ENCODE measurements around the gene CDK6. TPM values are rescaled to one million over a fixed set of nuclear protein-coding genes. Genes with fewer than 3 reads are reported as not detected.
A peak's percentile ranks its signal among the peaks of the same experiment; 100 is the strongest.
"Not testable (repeated sequence)": the region's sequence is repeated elsewhere in the genome, so short reads cannot be mapped to it uniquely, and the experiment has no call there.

CDK6 gene
- total RNA-seq: 274 and 277 TPM in 2 replicates

GRCh38 chr7:92836489-92836999 is at the start of gene CDK6:
CDK6 (minus strand) TSS chr7:92836573; CDS start chr7:92833323, 3,250 bp downstream.
- Mint-ChIP-seq H3K9me3 (no peaks in the 10 kb centered on the region), H3K4me3 (peak within 1 kb of the TSS; percentile 99)
- intact Hi-C loops (cut with micrococcal nuclease): loop anchor here (1.0 to 10.0 kb wide), 8 partner anchors 18 to 704 kb away; partner anchors contain the start of genes CYP51A1, GATAD1, SAMD9 and VPS50

GRCh38 chr7:92886039-92886438 is 49.7 kb upstream of the CDK6 start:
- H3K27me3 Mint-ChIP-seq; H3K4me3 Mint-ChIP-seq; H3K27ac Mint-ChIP-seq; intact Hi-C loops (cut with micrococcal nuclease); DNase-seq: not testable (repeated sequence)
- Mint-ChIP-seq H3K9me3 (peaks cover 50% of the 10 kb centered on the region), H3K36me3 (ENCODE audit: low read depth) (peaks cover 20% of the 10 kb centered on the region), H3K4me1 (peaks cover 11% of the 10 kb centered on the region)

More at GRCh38 chr7:92836489-92836999, at the start of gene CDK6:
- peaks cover 23% of the 10 kb centered on the region for H3K4me1 Mint-ChIP-seq
- H3K36me3 Mint-ChIP-seq (ENCODE audit: low read depth): peaks cover 36% of the 10 kb centered on the region
- peak within 1 kb of the TSS; percentile 100 for H3K27ac Mint-ChIP-seq
- DNase-seq: peak; percentile 91
- peaks cover 30% of the 10 kb centered on the region for H3K27me3 Mint-ChIP-seq

- H3K4me3 Mint-ChIP-seq: no peak overlapping the region
- peaks cover 9% of the 10 kb centered on the region for H3K27me3 Mint-ChIP-seq
- no peak overlapping the region for H3K27ac Mint-ChIP-seq
- H3K4me1 Mint-ChIP-seq: peaks cover 19% of the 10 kb centered on the region
- peak; percentile 21 for DNase-seq
- peaks cover 50% of the 10 kb centered on the region for H3K9me3 Mint-ChIP-seq
- peaks cover 20% of the 10 kb centered on the region for H3K36me3 Mint-ChIP-seq (ENCODE audit: low read depth)
- intact Hi-C loops (cut with micrococcal nuclease): no loop called here
Measured at GRCh38 chr7:92884218-92884617, 47.8 kb upstream of the CDK6 start.

- DNase-seq: no peak
- peaks cover 21% of the 10 kb centered on the region for H3K4me1 Mint-ChIP-seq
- no peak overlapping the region for H3K27ac Mint-ChIP-seq
- H3K36me3 Mint-ChIP-seq (ENCODE audit: low read depth): peaks cover 17% of the 10 kb centered on the region
- intact Hi-C loops (cut with micrococcal nuclease): no loop called here
- H3K9me3 Mint-ChIP-seq: peaks cover 45% of the 10 kb centered on the region
- peaks cover 6% of the 10 kb centered on the region for H3K27me3 Mint-ChIP-seq
- no peak overlapping the region for H3K4me3 Mint-ChIP-seq
Measured at GRCh38 chr7:92882760-92883159, 46.4 kb upstream of the CDK6 start.

- Mint-ChIP-seq H3K36me3 (ENCODE audit: low read depth) (peaks cover 16% of the 10 kb centered on the region), H3K9me3 (peaks cover 31% of the 10 kb centered on the region), H3K27ac (peak overlapping the region; percentile 70), H3K4me3 (peak overlapping the region; percentile 13), H3K4me1 (peaks cover 34% of the 10 kb centered on the region), H3K27me3 (no peaks in the 10 kb centered on the region)
- peak; percentile 64 for DNase-seq
- intact Hi-C loops (cut with micrococcal nuclease): no loop called here
Measured at GRCh38 chr7:92881091-92881485, 44.7 kb upstream of the CDK6 start.

- Mint-ChIP-seq H3K36me3 (ENCODE audit: low read depth) (peaks cover 16% of the 10 kb centered on the region), H3K27me3 (no peaks in the 10 kb centered on the region), H3K4me1 (peaks cover 39% of the 10 kb centered on the region), H3K4me3 (no peak overlapping the region), H3K9me3 (peaks cover 28% of the 10 kb centered on the region), H3K27ac (no peak overlapping the region)
- intact Hi-C loops (cut with micrococcal nuclease): no loop called here
- peak; percentile 64 for DNase-seq
Measured at GRCh38 chr7:92880212-92881090, 44.1 kb upstream of the CDK6 start.

GRCh38 chr7:92877367-92877766 is 41.0 kb upstream of the CDK6 start:
- H3K4me1 Mint-ChIP-seq: peaks cover 48% of the 10 kb centered on the region
- intact Hi-C loops (cut with micrococcal nuclease): no loop called here

GRCh38 chr7:92876836-92877235 is 40.5 kb upstream of the CDK6 start:
- H3K4me1 Mint-ChIP-seq: peaks cover 47% of the 10 kb centered on the region
- H3K36me3 Mint-ChIP-seq (ENCODE audit: low read depth): peaks cover 6% of the 10 kb centered on the region
- H3K9me3 Mint-ChIP-seq: peaks cover 7% of the 10 kb centered on the region
- H3K27me3 Mint-ChIP-seq: no peaks in the 10 kb centered on the region
- intact Hi-C loops (cut with micrococcal nuclease): no loop called here
- no peak for DNase-seq
- H3K4me3 Mint-ChIP-seq: no peak overlapping the region
- no peak overlapping the region for H3K27ac Mint-ChIP-seq

More at GRCh38 chr7:92877367-92877766, 41.0 kb upstream of the CDK6 start:
- no peak for DNase-seq
- Mint-ChIP-seq H3K9me3 (peaks cover 8% of the 10 kb centered on the region), H3K27ac (no peak overlapping the region), H3K36me3 (ENCODE audit: low read depth) (peaks cover 8% of the 10 kb centered on the region), H3K27me3 (no peaks in the 10 kb centered on the region), H3K4me3 (no peak overlapping the region)

- Mint-ChIP-seq H3K4me3 (no peak overlapping the region), H3K9me3 (peaks cover 4% of the 10 kb centered on the region), H3K36me3 (ENCODE audit: low read depth) (no peaks in the 10 kb centered on the region), H3K4me1 (peaks cover 39% of the 10 kb centered on the region), H3K27ac (peak overlapping the region; percentile 62), H3K27me3 (no peaks in the 10 kb centered on the region)
- DNase-seq: peak; percentile 56
- intact Hi-C loops (cut with micrococcal nuclease): loop anchor here (1.0 to 2.0 kb wide), 2 partner anchors 29 to 39 kb away; partner anchors contain the start of gene CDK6
Measured at GRCh38 chr7:92875719-92876118, 39.3 kb upstream of the CDK6 start.

GRCh38 chr7:92875173-92875572 is 38.8 kb upstream of the CDK6 start:
- Mint-ChIP-seq H3K9me3 (peaks cover 7% of the 10 kb centered on the region), H3K4me3 (peak overlapping the region; percentile 11), H3K4me1 (peaks cover 39% of the 10 kb centered on the region), H3K27ac (peak overlapping the region; percentile 62), H3K27me3 (no peaks in the 10 kb centered on the region), H3K36me3 (ENCODE audit: low read depth) (no peaks in the 10 kb centered on the region)
- DNase-seq: peak; percentile 46
- intact Hi-C loops (cut with micrococcal nuclease): loop anchor here (1.0 to 2.0 kb wide), 2 partner anchors 29 to 38 kb away; partner anchors contain the start of gene CDK6

GRCh38 chr7:92874567-92874966 is 38.2 kb upstream of the CDK6 start:
- H3K27me3 Mint-ChIP-seq: no peaks in the 10 kb centered on the region
- H3K4me3 Mint-ChIP-seq: no peak overlapping the region
- DNase-seq: peak; percentile 31
- intact Hi-C loops (cut with micrococcal nuclease): loop anchor here (2.0 kb wide), 1 partner anchor 38 kb away; the partner anchor contains the start of gene CDK6
- peaks cover 33% of the 10 kb centered on the region for H3K4me1 Mint-ChIP-seq
- peaks cover under 1% of the 10 kb centered on the region for H3K36me3 Mint-ChIP-seq (ENCODE audit: low read depth)
- peaks cover 11% of the 10 kb centered on the region for H3K9me3 Mint-ChIP-seq
- H3K27ac Mint-ChIP-seq: no peak overlapping the region

GRCh38 chr7:92873776-92874175 is 37.4 kb upstream of the CDK6 start:
- peaks cover 3% of the 10 kb centered on the region for H3K36me3 Mint-ChIP-seq (ENCODE audit: low read depth)
- peaks cover 31% of the 10 kb centered on the region for H3K4me1 Mint-ChIP-seq
- intact Hi-C loops (cut with micrococcal nuclease): loop anchor here (1.0 to 2.0 kb wide), 3 partner anchors 9 to 37 kb away; partner anchors contain the start of gene CDK6
- H3K4me3 Mint-ChIP-seq: no peak overlapping the region
- H3K27me3 Mint-ChIP-seq: no peaks in the 10 kb centered on the region
- DNase-seq: peak; percentile 28
- peaks cover 16% of the 10 kb centered on the region for H3K9me3 Mint-ChIP-seq
- no peak overlapping the region for H3K27ac Mint-ChIP-seq

GRCh38 chr7:92872701-92873100 is 36.3 kb upstream of the CDK6 start:
- DNase-seq: no peak
- intact Hi-C loops (cut with micrococcal nuclease): loop anchor here (1.0 kb wide), 2 partner anchors 8 to 17 kb away; no protein-coding TSS in a partner anchor
- H3K4me1 Mint-ChIP-seq: peaks cover 32% of the 10 kb centered on the region
- peaks cover 8% of the 10 kb centered on the region for H3K36me3 Mint-ChIP-seq (ENCODE audit: low read depth)
- H3K27me3 Mint-ChIP-seq: no peaks in the 10 kb centered on the region
- no peak overlapping the region for H3K27ac Mint-ChIP-seq
- H3K9me3 Mint-ChIP-seq: peaks cover 24% of the 10 kb centered on the region
- no peak overlapping the region for H3K4me3 Mint-ChIP-seq

All from activated CD4-positive, alpha-beta T cell treated with anti-CD3 and anti-CD28 coated beads, Interleukin-2, amount 10 ng/mL, durations not matched to agents 24 days and 14 days (primary cell).